H9 (cell line): ENCODE data around the gene DUSP28. TPM values are rescaled to one million over a fixed set of nuclear protein-coding genes. Genes with fewer than 3 reads are reported as not detected.

Source experiments
- DNase-seq: peaks from one replicate; pipeline ENCODE4 v3.0.0-alpha.2; 2017
- H2AFZ ChIP-seq: one replicate; pipeline ENCODE4 v1.6.1; 2013; ENCODE audit warnings: mild to moderate bottlenecking, low read length, control low read depth, moderate library complexity
- H2AK5ac ChIP-seq: 2 replicates; pipeline ENCODE4 v1.6.1; 2013; ENCODE audit warnings: low read length, control low read depth, mixed read lengths; ENCODE audit not compliant: insufficient read length
- H2BK120ac ChIP-seq: one replicate; pipeline ENCODE4 v1.6.1; 2013; ENCODE audit warnings: low read depth, mild to moderate bottlenecking, low read length, control low read depth, inconsistent platforms; ENCODE audit not compliant: poor library complexity, severe bottlenecking
- H2BK12ac ChIP-seq: 2 replicates; pipeline ENCODE4 v1.6.1; 2013; ENCODE audit warnings: low read length, control low read depth, mixed read lengths, low read depth; ENCODE audit not compliant: insufficient read length
- H2BK15ac ChIP-seq: 2 replicates; pipeline ENCODE4 v1.6.1; 2013; ENCODE audit warnings: low read depth, low read length, control low read depth
- H2BK20ac ChIP-seq: one replicate; pipeline ENCODE4 v1.6.1; 2013; ENCODE audit warnings: low read depth, mild to moderate bottlenecking, low read length, control low read depth, inconsistent platforms; ENCODE audit not compliant: poor library complexity, severe bottlenecking
- H2BK5ac ChIP-seq: 2 replicates; pipeline ENCODE4 v1.6.1; 2013; ENCODE audit warnings: low read length, control low read depth, mixed read lengths; ENCODE audit not compliant: insufficient read length
- H3K14ac ChIP-seq: 2 replicates; pipeline ENCODE4 v1.6.1; 2013; ENCODE audit warnings: low read length, control low read depth; ENCODE audit not compliant: insufficient read depth
- H3K18ac ChIP-seq: 2 replicates; pipeline ENCODE4 v1.6.1; 2013; ENCODE audit warnings: low read depth, mild to moderate bottlenecking, mixed read lengths, low read length, control low read depth; ENCODE audit not compliant: insufficient read length
- H3K23ac ChIP-seq: 2 replicates; pipeline ENCODE4 v1.6.1; 2013; ENCODE audit warnings: low read length, control low read depth, mixed read lengths, low read depth; ENCODE audit not compliant: insufficient read length
- H3K23me2 ChIP-seq: 2 replicates; pipeline ENCODE4 v1.6.1; 2013; ENCODE audit warnings: low read depth, mild to moderate bottlenecking, mixed read lengths, low read length, control low read depth; ENCODE audit not compliant: insufficient read length, poor library complexity, severe bottlenecking
- H3K27ac ChIP-seq: 2 replicates; pipeline ENCODE4 v1.5.1; 2013; ENCODE audit warnings: low read length, control low read depth, mixed read lengths, low read depth; ENCODE audit not compliant: insufficient read length
- H3K27me3 ChIP-seq: 2 replicates; pipeline ENCODE4 v1.6.1; 2013; ENCODE audit warnings: low read length, control low read depth, inconsistent platforms; ENCODE audit not compliant: insufficient read depth
- H3K4ac ChIP-seq: 2 replicates; pipeline ENCODE4 v1.6.1; 2013; ENCODE audit warnings: low read depth, mild to moderate bottlenecking, control low read depth, inconsistent platforms, low read length, moderate library complexity
- H3K4me1 ChIP-seq: 2 replicates; pipeline ENCODE4 v1.6.1; 2013; ENCODE audit warnings: low read length, control low read depth, inconsistent platforms; ENCODE audit not compliant: insufficient read depth
- H3K4me2 ChIP-seq: 2 replicates; pipeline ENCODE4 v1.6.1; 2013; ENCODE audit warnings: low read length, control low read depth, mixed read lengths; ENCODE audit not compliant: insufficient read length, insufficient read depth
- H3K56ac ChIP-seq: 2 replicates; pipeline ENCODE4 v1.6.1; 2013; ENCODE audit warnings: low read depth, mild to moderate bottlenecking, mixed read lengths, low read length, control low read depth; ENCODE audit not compliant: insufficient read length
- H3K79me1 ChIP-seq: 2 replicates; pipeline ENCODE4 v1.6.1; 2013; ENCODE audit warnings: low read depth, mild to moderate bottlenecking, moderate library complexity, low read length, control low read depth, inconsistent platforms; ENCODE audit not compliant: insufficient read depth, poor library complexity, severe bottlenecking
- H3K79me2 ChIP-seq: 2 replicates; pipeline ENCODE4 v1.6.1; 2013; ENCODE audit warnings: low read length, control low read depth, inconsistent platforms; ENCODE audit not compliant: insufficient read depth
- H3K9ac ChIP-seq: 2 replicates; pipeline ENCODE4 v1.6.1; 2013; ENCODE audit warnings: low read length, control low read depth, mixed read lengths; ENCODE audit not compliant: insufficient read length; ENCODE audit errors: extremely low read depth
- H3K9me3 ChIP-seq: one replicate; pipeline ENCODE4 v1.6.1; 2013; ENCODE audit warnings: low read depth, low read length, inconsistent platforms; ENCODE audit not compliant: control insufficient read depth
- H3T11ph ChIP-seq: one replicate; pipeline ENCODE4 v1.6.1; 2013; ENCODE audit warnings: mild to moderate bottlenecking, low read length, control low read depth, inconsistent platforms
- H4K20me1 ChIP-seq: one replicate; pipeline ENCODE4 v1.6.1; 2013; ENCODE audit not compliant: control insufficient read depth, insufficient read length, insufficient read depth
- H4K5ac ChIP-seq: 2 replicates; pipeline ENCODE4 v1.6.1; 2013; ENCODE audit warnings: low read depth, mild to moderate bottlenecking, mixed read lengths, low read length, control low read depth; ENCODE audit not compliant: insufficient read length
- H4K8ac ChIP-seq: replicated peaks from 2 replicates; pipeline ENCODE4 v1.6.1; 2013; ENCODE audit warnings: low read length, control low read depth, mixed read lengths, low read depth; ENCODE audit not compliant: insufficient read length
- H4K91ac ChIP-seq: 2 replicates; pipeline ENCODE4 v1.6.1; 2013; ENCODE audit warnings: low read depth, mild to moderate bottlenecking, moderate library complexity, mixed read lengths, low read length, control low read depth; ENCODE audit not compliant: insufficient read length
- H3K27ac Mint-ChIP-seq, 3 experiments: 2 replicates in 2 of 3; 3 replicates in 1 of 3; pipeline ENCODE4 v1.8.0; 2020 to 2021; ENCODE audit warnings: mixed read lengths in 3 of 3, mild to moderate bottlenecking in 1 of 3, moderate library complexity in 1 of 3
- H3K27me3 Mint-ChIP-seq: 2 replicates; pipeline ENCODE4 v1.8.0; 2021; ENCODE audit warnings: low read depth, mild to moderate bottlenecking, moderate library complexity, mixed read lengths
- H3K36me3 Mint-ChIP-seq, 3 experiments: 2 replicates in 2 of 3; 3 replicates in 1 of 3; pipeline ENCODE4 v1.8.0; 2020 to 2021; ENCODE audit warnings: low read depth in 3 of 3, mixed read lengths in 3 of 3; ENCODE audit not compliant: insufficient read depth in 1 of 3
- H3K4me1 Mint-ChIP-seq, 2 experiments: 2 replicates each; pipeline ENCODE4 v1.8.0; 2020; ENCODE audit warnings: mixed read lengths in 2 of 2
- H3K4me3 Mint-ChIP-seq, 2 experiments: 2 replicates in 1 of 2; 3 replicates in 1 of 2; pipeline ENCODE4 v1.8.0; 2020 to 2021; ENCODE audit warnings: mild to moderate bottlenecking in 2 of 2, mixed read lengths in 2 of 2, moderate library complexity in 1 of 2
- H3K9me3 Mint-ChIP-seq, 2 experiments: 2 replicates in 1 of 2; 3 replicates in 1 of 2; pipeline ENCODE4 v1.8.0; 2020; ENCODE audit warnings: mild to moderate bottlenecking in 2 of 2, mixed read lengths in 2 of 2, moderate library complexity in 1 of 2
- WGBS: extraction: QIAGEN DNeasy Blood & Tissue Kit; methylation state at CpG from one replicate; pipeline ENCODE4 v1.1.7; 2013; ENCODE audit warnings: missing lambda C conversion rate, low lambda C conversion rate, mixed read lengths; ENCODE audit not compliant: insufficient read length; ENCODE audit errors: extremely low coverage; 5-methylcytosine and 5-hydroxymethylcytosine counted together
- total RNA-seq: library from RNA; stranded (reverse); gene quantifications from 2 replicates; pipeline ENCODE4 v1.2.1, GENCODE V29; 2021
- TF ChIP-seq, protein P1 (sequence below): fragments of 200-600 bp; sonication (generic); conservative IDR thresholded peaks from 3 replicates; pipeline ENCODE4 v1.8.0; 2021; ENCODE audit warnings: antibody characterized with exemption, mild to moderate bottlenecking

Gene DUSP28
- total RNA-seq, 1 experiment from 2014 or later, result 1.6 TPM

DNA sequence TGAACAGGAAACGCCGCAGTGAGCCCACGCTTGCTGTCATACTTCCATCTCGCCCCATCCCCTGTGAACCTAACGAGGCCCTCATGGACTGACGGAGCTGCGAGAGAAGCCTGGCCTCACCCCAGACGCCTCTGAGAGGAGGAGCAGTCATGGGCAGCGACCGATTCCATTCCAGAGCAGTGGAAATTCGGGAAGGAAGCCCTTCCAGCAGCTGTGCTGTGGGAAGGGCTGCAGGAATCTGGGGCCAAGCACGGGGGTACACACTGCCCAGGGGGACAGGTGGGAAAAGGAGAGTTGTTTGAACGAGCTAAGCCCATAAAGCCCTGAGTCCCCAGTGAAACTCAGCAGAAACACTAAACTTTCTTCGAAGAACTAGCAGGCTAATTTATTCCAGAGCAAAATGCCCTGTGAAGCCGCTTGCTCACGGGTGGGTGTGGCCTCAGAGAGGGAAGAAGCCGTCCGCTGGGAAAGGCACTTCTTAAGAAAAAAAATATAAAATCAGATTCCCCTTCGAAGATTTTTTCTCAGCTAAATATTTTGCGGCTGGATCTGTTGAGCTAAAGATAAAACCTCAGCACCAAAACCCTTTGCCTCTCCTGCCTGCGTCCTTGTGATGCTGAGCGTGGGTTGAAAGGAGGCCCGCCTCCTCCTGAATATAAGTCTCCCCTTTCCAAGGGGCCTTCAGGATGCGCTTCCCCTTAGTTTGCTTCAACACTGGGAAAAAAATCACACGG lies 40.6 kb upstream of the DUSP28 start:
- H4K91ac ChIP-seq, result no peak overlapping the region
- no CpG with 5 or more reads among the region's 25 CpGs for WGBS
- H2AFZ ChIP-seq, result no peak overlapping the region
- no peak overlapping the region for H4K5ac ChIP-seq
- no peak overlapping the region for H2BK12ac ChIP-seq
- no peak overlapping the region for H3K18ac ChIP-seq
- TF ChIP-seq, protein P1, sequence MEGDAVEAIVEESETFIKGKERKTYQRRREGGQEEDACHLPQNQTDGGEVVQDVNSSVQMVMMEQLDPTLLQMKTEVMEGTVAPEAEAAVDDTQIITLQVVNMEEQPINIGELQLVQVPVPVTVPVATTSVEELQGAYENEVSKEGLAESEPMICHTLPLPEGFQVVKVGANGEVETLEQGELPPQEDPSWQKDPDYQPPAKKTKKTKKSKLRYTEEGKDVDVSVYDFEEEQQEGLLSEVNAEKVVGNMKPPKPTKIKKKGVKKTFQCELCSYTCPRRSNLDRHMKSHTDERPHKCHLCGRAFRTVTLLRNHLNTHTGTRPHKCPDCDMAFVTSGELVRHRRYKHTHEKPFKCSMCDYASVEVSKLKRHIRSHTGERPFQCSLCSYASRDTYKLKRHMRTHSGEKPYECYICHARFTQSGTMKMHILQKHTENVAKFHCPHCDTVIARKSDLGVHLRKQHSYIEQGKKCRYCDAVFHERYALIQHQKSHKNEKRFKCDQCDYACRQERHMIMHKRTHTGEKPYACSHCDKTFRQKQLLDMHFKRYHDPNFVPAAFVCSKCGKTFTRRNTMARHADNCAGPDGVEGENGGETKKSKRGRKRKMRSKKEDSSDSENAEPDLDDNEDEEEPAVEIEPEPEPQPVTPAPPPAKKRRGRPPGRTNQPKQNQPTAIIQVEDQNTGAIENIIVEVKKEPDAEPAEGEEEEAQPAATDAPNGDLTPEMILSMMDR, result no peak
- no peak overlapping the region for H3K56ac ChIP-seq
- no peak overlapping the region for H3K23ac ChIP-seq
- no peak overlapping the region for H2BK20ac ChIP-seq
- no peak overlapping the region for H3T11ph ChIP-seq
- peaks cover 2% of the 10 kb centered on the region; the same call in 1 of the 2 replicates for H3K4me1 ChIP-seq
- H2BK5ac ChIP-seq, result no peak overlapping the region
- H4K8ac ChIP-seq, result no peak overlapping the region
- no peak overlapping the region for H3K14ac ChIP-seq
- H2BK120ac ChIP-seq, result no peak overlapping the region
- Mint-ChIP-seq H3K4me3 (peak overlapping the region in 1 of 2 experiments; percentile 68; a peak in 3 of 5 replicates), H3K27ac (peak overlapping the region in 1 of 3 experiments; percentile 80; a peak in 1 of 7 replicates), H3K9me3 (peaks cover 22 to 31% of the 10 kb centered on the region in 2 experiments), H3K36me3 (peaks cover 23 to 29% (median 28%) of the 10 kb centered on the region in 3 experiments), H3K27me3 (peaks cover 17% of the 10 kb centered on the region), H3K4me1 (peaks cover 0 to 3% of the 10 kb centered on the region in 2 experiments; a peak in 1 of 4 replicates)
- no peaks in the 10 kb centered on the region for H3K23me2 ChIP-seq
- H3K9ac ChIP-seq, result no peak overlapping the region
- H2AK5ac ChIP-seq, result no peak overlapping the region
- DNase-seq, result no peak
- no peaks in the 10 kb centered on the region for H3K79me1 ChIP-seq
- no peaks in the 10 kb centered on the region for H3K79me2 ChIP-seq
- peak overlapping the region; percentile 4 for H3K4me2 ChIP-seq
- H3K27ac ChIP-seq, result no peak overlapping the region
- H3K27me3 ChIP-seq, result no peaks in the 10 kb centered on the region; the same call in 1 of the 2 replicates
- H2BK15ac ChIP-seq, result no peak overlapping the region
- peaks cover 4% of the 10 kb centered on the region for H3K9me3 ChIP-seq
- H4K20me1 ChIP-seq, result peaks cover 4% of the 10 kb centered on the region
- H3K4ac ChIP-seq, result no peak overlapping the region
